Mesendoderm (in vitro differentiated cells): ENCODE data around the gene SPTY2D1.

Experiments
- DNase-seq: peaks from one replicate; pipeline ENCODE4 v3.0.0; 2013
- H2AK5ac ChIP-seq: 2 replicates; pipeline ENCODE4 v1.6.1; 2013; ENCODE audit warnings: low read length, inconsistent platforms
- H2BK120ac ChIP-seq: 2 replicates; pipeline ENCODE4 v1.6.1; 2013; ENCODE audit warnings: low read depth, mild to moderate bottlenecking, low read length, moderate library complexity, mixed read lengths
- H2BK15ac ChIP-seq: replicated peaks from 2 replicates; pipeline ENCODE4 v1.6.1; 2013; ENCODE audit warnings: low read depth, mild to moderate bottlenecking, moderate library complexity
- H2BK5ac ChIP-seq: 2 replicates; pipeline ENCODE4 v1.6.1; 2013; ENCODE audit warnings: low read length, inconsistent platforms
- H3K18ac ChIP-seq: 2 replicates; pipeline ENCODE4 v1.6.1; 2013; ENCODE audit warnings: mild to moderate bottlenecking, low read length, mixed read lengths
- H3K23ac ChIP-seq: one replicate; pipeline ENCODE4 v1.6.1; 2013; ENCODE audit warnings: low read length
- H3K27ac ChIP-seq: 2 replicates; pipeline ENCODE4 v1.5.1; 2013; ENCODE audit warnings: low read depth, mild to moderate bottlenecking, inconsistent platforms, low read length, moderate library complexity
- H3K27me3 ChIP-seq: 2 replicates; pipeline ENCODE4 v1.6.1; 2013; ENCODE audit warnings: low read length, control low read depth, mild to moderate bottlenecking, inconsistent platforms; ENCODE audit not compliant: insufficient read depth, poor library complexity
- H3K36me3 ChIP-seq: 2 replicates; pipeline ENCODE4 v1.6.1; 2013; ENCODE audit warnings: low read length, inconsistent platforms; ENCODE audit not compliant: control insufficient read depth, insufficient read depth
- H3K4ac ChIP-seq: one replicate; pipeline ENCODE4 v1.6.1; 2013; ENCODE audit warnings: low read depth, mild to moderate bottlenecking, low read length, moderate library complexity
- H3K4me1 ChIP-seq: 2 replicates; pipeline ENCODE4 v1.6.1; 2013; ENCODE audit warnings: low read depth, low read length, inconsistent platforms; ENCODE audit not compliant: control insufficient read depth
- H3K4me2 ChIP-seq: 2 replicates; pipeline ENCODE4 v1.6.1; 2013; ENCODE audit warnings: low read length
- H3K4me3 ChIP-seq: 2 replicates; pipeline ENCODE4 v1.5.1; 2013; ENCODE audit warnings: mild to moderate bottlenecking, low read length
- H3K56ac ChIP-seq: one replicate; pipeline ENCODE4 v1.6.1; 2013; ENCODE audit warnings: low read length
- H3K79me1 ChIP-seq: 2 replicates; pipeline ENCODE4 v1.6.1; 2013; ENCODE audit warnings: low read length, inconsistent platforms
- H3K79me2 ChIP-seq: 2 replicates; pipeline ENCODE4 v1.6.1; 2013; ENCODE audit warnings: mild to moderate bottlenecking, low read length; ENCODE audit not compliant: control insufficient read depth, insufficient read depth
- H3K9ac ChIP-seq: 2 replicates; pipeline ENCODE4 v1.6.1; 2013; ENCODE audit warnings: low read length, inconsistent platforms
- H4K5ac ChIP-seq: one replicate; pipeline ENCODE4 v1.6.1; 2013; ENCODE audit warnings: low read length
- H4K8ac ChIP-seq: one replicate; pipeline ENCODE4 v1.6.1; 2013; ENCODE audit warnings: low read depth, mild to moderate bottlenecking, control low read depth, low read length, moderate library complexity
- WGBS: extraction: QIAGEN DNeasy Blood & Tissue Kit; methylation state at CpG from one replicate; pipeline ENCODE4 v1.1.7; 2013; ENCODE audit warnings: low lambda C conversion rate, missing lambda C conversion rate; ENCODE audit not compliant: insufficient coverage; ENCODE audit errors: extremely low coverage; 5-methylcytosine and 5-hydroxymethylcytosine counted together

Gene SPTY2D1

DNA sequence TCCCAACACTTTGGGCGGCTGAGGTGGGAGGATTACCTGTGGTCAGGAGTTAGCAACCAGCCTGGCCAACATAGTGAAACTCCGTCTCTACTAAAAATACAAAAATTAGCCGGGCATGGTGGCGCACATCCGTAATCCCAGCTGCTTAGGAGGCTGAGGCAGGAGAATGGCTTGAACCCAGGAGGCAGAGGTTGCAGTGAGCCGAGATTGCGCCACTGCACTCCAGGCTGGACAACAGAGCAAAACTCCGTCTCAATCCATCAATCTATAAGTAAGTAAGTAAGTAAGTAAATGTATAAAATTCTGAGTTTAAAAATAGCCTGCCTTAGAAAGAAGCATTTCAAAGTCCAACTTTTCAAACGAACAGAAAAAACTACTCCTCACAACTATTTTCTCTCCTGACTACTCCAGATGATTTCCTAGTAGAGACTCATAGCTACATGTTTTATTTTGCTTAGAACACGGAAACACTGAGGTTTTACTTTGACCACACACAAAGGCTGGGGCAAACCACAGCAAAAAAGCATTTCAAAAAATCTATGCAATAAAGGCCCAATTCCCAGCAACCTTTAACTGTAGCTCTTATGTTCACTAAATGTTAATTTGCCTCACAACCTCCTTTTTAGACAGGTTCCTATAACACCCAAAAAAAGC, 16.3 kb downstream of the SPTY2D1 start:
- Histone ChIP-seq H4K5ac (no peak overlapping the region), H3K4me1 (no peaks in the 10 kb centered on the region), H2AK5ac (no peak overlapping the region), H3K36me3 (no peaks in the 10 kb centered on the region), H3K79me1 (peaks cover 4% of the 10 kb centered on the region), H4K8ac (no peak overlapping the region), H3K79me2 (peaks cover 21% of the 10 kb centered on the region), H3K27ac (no peak overlapping the region), H2BK120ac (no peak overlapping the region), H3K18ac (no peak overlapping the region), H3K9ac (no peak overlapping the region), H3K4ac (no peak overlapping the region), H3K23ac (no peak overlapping the region), H3K4me3 (no peak overlapping the region), H3K56ac (no peak overlapping the region), H3K4me2 (no peak overlapping the region), H2BK5ac (no peak overlapping the region), H2BK15ac (no peak overlapping the region), H3K27me3 (no peaks in the 10 kb centered on the region)
- DNase-seq: no peak
- WGBS: no CpG with 5 or more reads among the region's 10 CpGs

DNA sequence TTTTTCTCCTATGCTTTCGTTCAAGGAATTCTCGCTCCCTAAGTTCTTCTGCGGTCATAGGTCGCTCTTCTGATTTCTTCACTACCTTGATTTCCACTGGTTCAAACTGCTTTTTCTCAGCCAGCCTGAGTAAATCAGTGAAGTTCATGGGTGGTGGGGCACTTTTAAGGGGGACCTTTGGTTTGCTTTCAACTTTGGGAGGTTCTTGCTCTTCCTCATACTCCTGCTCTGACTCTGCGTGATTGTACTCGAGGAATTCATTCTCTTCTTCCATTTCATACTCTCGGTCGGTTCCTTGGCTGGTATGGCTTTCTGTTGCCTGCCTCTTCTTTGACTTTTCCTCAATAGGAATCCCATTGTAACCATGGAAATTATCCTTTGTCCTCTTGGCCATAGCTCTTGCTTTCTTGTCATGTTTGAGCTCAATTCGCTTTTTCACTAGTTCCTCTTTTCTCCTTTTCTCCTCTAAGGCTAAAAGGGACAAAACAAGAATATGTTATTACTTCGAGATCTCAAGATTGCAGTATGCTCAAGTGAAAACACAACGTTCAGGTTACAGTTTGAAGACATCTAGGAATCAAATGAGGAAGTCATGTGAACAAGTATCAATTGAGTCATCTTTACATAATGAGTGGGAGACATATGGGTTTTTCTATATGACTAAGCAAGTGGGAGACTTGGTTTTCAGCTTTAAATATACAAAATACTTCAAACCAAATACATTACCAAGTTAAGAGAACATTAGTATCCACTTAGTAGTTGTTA, 18.3 kb downstream of the SPTY2D1 start:
- H3K4ac ChIP-seq: no peak overlapping the region
- H3K36me3 ChIP-seq: no peaks in the 10 kb centered on the region
- H3K4me3 ChIP-seq: no peak overlapping the region
- H2AK5ac ChIP-seq: no peak overlapping the region
- H2BK15ac ChIP-seq: no peak overlapping the region
- no peak overlapping the region for H3K23ac ChIP-seq
- H3K18ac ChIP-seq: no peak overlapping the region
- no peak for DNase-seq
- no peak overlapping the region for H4K8ac ChIP-seq
- H3K79me2 ChIP-seq: peaks cover 8% of the 10 kb centered on the region
- no CpG with 5 or more reads among the region's 11 CpGs for WGBS
- no peaks in the 10 kb centered on the region for H3K27me3 ChIP-seq
- no peaks in the 10 kb centered on the region for H3K4me1 ChIP-seq
- no peak overlapping the region for H3K27ac ChIP-seq
- no peak overlapping the region for H2BK120ac ChIP-seq
- no peak overlapping the region for H3K4me2 ChIP-seq
- H4K5ac ChIP-seq: no peak overlapping the region
- peaks cover 2% of the 10 kb centered on the region for H3K79me1 ChIP-seq
- no peak overlapping the region for H3K56ac ChIP-seq
- H3K9ac ChIP-seq: no peak overlapping the region
- H2BK5ac ChIP-seq: no peak overlapping the region

GRCh38 chr11:18614667-18615066, 19.5 kb downstream of the SPTY2D1 start:
- Histone ChIP-seq H3K79me1 (peaks cover 2% of the 10 kb centered on the region), H3K79me2 (peaks cover 6% of the 10 kb centered on the region), H3K4ac (no peak overlapping the region), H3K4me2 (no peak overlapping the region), H3K36me3 (no peaks in the 10 kb centered on the region), H2BK15ac (no peak overlapping the region), H3K56ac (no peak overlapping the region), H3K23ac (no peak overlapping the region), H3K4me3 (no peak overlapping the region), H3K27ac (no peak overlapping the region), H3K4me1 (no peaks in the 10 kb centered on the region), H2BK5ac (no peak overlapping the region), H3K18ac (no peak overlapping the region), H4K5ac (no peak overlapping the region), H3K9ac (no peak overlapping the region), H3K27me3 (no peaks in the 10 kb centered on the region), H4K8ac (no peak overlapping the region), H2AK5ac (no peak overlapping the region), H2BK120ac (no peak overlapping the region)
- no CpG with 5 or more reads among the region's 10 CpGs for WGBS
- DNase-seq: no peak

DNA sequence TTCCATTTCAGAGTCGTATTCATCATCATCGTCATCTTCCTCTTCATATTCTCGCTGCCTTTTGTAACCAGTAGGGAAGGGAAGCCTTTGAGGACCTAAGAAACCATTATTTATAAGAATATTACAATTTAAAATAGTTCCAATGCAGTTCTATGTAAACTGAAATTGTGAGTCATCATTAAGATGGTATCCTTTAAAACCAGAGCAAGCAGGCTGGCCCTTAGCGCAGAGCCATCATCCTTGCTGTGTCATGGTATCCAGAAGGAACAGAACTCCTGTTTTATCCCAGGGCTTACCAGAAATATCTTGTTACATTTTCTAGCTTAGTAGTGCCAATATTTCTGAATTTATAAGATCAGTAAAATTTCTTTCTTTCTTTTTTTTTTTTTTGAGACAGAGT, 21.7 kb downstream of the SPTY2D1 start:
- Histone ChIP-seq H4K5ac (no peak overlapping the region), H3K36me3 (peaks cover 1% of the 10 kb centered on the region), H3K27ac (no peak overlapping the region), H2BK120ac (no peak overlapping the region), H3K56ac (no peak overlapping the region), H3K23ac (no peak overlapping the region), H3K79me1 (no peaks in the 10 kb centered on the region), H3K18ac (no peak overlapping the region), H3K27me3 (no peaks in the 10 kb centered on the region), H3K4me2 (no peak overlapping the region), H3K4me3 (no peak overlapping the region), H2AK5ac (no peak overlapping the region), H3K79me2 (no peaks in the 10 kb centered on the region), H2BK5ac (no peak overlapping the region), H3K9ac (no peak overlapping the region), H3K4ac (no peak overlapping the region), H3K4me1 (no peaks in the 10 kb centered on the region), H4K8ac (no peak overlapping the region), H2BK15ac (no peak overlapping the region)
- WGBS: 100% methylated on average over 3 of the region's 4 CpGs
- DNase-seq: no peak

DNA sequence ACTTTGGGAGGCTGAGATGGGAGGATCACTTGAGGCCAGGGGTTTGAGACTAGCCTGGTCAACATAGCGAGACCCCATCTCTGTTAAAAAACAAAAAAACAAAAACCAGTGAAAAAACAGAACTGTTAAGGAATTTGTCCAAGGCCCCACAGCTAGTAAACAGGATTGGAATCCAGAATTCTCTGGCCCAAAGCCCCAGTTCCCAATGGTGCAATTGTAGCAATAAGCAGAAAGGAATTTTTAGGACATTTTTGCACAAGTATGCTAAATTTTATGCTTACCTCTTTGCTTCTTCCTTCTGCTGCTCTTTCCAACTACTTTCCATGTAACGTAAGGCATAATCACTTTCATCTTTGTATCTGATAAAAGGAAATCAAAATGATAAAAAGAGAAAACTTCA, 22.9 kb downstream of the SPTY2D1 start:
- H3K9ac ChIP-seq: no peak overlapping the region
- H3K4me2 ChIP-seq: no peak overlapping the region
- H3K27ac ChIP-seq: no peak overlapping the region
- H3K4me3 ChIP-seq: no peak overlapping the region
- H3K4ac ChIP-seq: no peak overlapping the region
- no peak overlapping the region for H2AK5ac ChIP-seq
- no CpG with 5 or more reads among the region's 2 CpGs for WGBS
- H3K18ac ChIP-seq: no peak overlapping the region
- no peak for DNase-seq
- no peaks in the 10 kb centered on the region for H3K27me3 ChIP-seq
- no peak overlapping the region for H2BK5ac ChIP-seq
- peak overlapping the region; percentile 28 for H4K8ac ChIP-seq
- H3K4me1 ChIP-seq: no peaks in the 10 kb centered on the region
- H2BK15ac ChIP-seq: no peak overlapping the region
- no peak overlapping the region for H2BK120ac ChIP-seq
- H3K56ac ChIP-seq: no peak overlapping the region
- H3K79me2 ChIP-seq: no peaks in the 10 kb centered on the region
- no peaks in the 10 kb centered on the region for H3K79me1 ChIP-seq
- H4K5ac ChIP-seq: no peak overlapping the region
- peaks cover 1% of the 10 kb centered on the region for H3K36me3 ChIP-seq
- no peak overlapping the region for H3K23ac ChIP-seq
